Stimulated activated CD4-positive, alpha-beta T cell treated with anti-CD3 and anti-CD28 coated beads, TNF-alpha, amount 100 ng/mL, for 4 hours (primary cell): ENCODE data around the gene MBP.

ENCODE experiments used
- DNase-seq, 3 experiments: peaks; one replicate each; pipeline ENCODE4 v3.0.0-alpha.2; 2020; ENCODE audit warnings: low read depth in 3 of 3

MBP gene

DNA sequence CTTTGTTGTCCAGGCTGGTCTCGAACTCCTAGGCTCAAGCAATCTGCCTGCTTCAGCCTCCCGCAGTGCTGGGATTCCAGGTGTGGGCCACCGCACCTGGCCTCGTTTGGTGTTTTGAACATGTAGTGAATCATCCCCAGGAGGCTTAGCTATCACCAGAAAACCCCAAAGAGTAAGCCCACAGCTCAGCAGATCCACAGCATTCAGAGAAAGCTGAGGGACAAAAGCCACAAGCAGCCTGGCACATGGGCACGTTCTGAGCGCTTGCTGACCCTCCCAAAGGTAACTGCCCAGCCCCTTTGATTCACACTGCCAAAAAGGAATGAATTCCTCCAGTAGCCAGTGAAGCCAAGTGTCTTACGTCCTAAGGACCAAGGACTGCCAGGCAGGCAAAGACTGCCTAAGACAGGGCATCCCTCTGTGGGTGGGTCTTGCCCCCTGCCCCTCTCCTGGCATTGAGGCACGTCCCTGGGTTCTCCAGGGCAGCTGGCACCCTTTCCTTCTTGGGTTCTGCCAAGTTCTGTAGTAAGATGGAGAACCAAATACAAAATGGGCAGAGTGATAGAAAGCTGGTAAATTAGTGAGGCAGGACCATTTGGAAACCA is 31.7 kb downstream of the MBP start:
- no peak for DNase-seq

DNA sequence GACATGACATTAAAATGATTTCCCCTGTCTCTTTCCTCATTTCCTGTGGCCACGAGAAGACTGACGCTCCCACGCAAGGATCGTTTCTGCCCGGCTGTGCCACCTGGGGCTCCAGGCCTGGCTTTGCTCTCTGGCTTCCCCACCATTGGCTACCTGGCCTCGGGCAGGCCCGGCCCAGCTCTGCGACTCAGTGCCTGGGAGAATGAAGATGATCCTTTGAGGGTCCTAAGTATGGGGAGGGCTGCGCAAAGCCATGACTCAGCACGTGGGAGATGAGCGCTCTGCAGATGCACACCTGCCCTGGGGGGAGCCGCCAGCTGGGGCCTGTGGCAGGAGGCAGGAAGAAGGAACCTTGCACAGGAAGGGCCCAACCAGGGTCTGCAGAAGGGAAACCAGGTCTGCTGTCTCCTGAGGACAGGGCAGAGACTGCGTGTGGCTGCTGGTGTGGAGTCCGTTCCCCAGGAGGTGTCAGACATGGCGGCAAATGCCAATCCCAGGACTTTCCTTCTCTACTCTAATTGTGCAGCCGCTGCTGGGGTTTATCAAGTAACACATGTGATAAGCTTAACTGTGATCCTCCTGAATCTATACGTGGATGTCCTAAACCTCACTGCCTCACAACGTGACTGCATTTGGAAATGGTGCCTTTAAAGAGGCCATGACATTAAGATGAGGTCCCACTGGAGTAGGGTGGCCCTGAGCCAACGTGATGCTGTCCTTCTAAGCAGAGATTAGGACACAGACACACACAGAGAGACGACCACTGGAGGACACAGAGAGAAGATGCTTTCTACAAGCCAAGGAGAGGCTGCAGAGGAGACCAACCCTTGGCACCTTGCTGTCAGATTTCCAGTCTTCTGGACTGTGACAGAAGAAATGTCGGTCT is 32.9 kb downstream of the MBP start:
- no peak for DNase-seq

DNA sequence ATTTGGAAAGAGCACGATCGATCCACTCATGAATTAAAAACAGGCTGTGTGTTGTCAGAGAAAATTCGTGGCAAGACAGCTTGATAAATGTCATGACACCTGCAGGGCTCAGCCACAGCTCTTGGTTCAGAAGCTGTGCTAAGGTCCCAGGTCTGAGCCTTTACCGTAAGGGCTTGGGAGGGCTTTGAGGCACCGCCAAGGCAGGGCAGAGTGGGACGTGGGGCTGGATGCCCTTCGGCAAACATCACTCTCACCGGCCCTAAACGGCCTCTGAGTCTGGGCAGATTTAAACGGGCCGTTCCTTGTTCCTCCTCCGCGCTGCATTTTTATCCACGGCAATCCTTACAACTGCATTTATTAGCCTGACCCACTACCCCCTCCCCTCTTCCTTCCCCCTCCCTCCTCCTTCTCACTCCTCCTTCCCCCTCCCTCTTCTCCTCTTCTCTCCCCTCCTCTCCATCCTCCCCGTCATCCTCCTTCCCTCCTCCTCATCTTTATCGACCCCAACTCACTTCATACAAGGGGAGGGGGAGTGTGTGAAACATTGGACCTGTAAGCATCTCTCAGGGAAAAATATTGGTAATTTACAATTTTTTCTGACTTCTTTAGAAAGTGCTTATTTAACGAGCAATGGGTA is 33.9 kb downstream of the MBP start:
- DNase-seq: no peak

DNA sequence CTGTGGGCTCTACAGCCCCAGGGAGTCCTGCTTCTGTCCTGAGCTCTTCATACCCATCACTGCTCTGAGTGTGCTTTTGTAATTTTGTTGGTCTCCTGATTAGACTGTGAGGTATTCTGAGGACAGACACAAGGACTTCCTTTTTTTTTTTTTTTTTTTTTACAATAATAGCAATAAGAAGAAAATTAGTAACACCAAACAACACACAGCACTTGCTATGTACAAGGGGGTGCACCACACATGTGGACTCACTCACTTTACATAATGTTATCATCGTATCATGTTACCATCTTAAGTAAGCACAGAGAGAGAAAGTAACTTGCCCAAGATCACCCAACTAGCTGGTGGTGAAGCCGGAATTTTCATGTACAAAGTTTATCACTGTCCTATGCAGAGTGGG is 34.6 kb downstream of the MBP start:
- no peak for DNase-seq

DNA sequence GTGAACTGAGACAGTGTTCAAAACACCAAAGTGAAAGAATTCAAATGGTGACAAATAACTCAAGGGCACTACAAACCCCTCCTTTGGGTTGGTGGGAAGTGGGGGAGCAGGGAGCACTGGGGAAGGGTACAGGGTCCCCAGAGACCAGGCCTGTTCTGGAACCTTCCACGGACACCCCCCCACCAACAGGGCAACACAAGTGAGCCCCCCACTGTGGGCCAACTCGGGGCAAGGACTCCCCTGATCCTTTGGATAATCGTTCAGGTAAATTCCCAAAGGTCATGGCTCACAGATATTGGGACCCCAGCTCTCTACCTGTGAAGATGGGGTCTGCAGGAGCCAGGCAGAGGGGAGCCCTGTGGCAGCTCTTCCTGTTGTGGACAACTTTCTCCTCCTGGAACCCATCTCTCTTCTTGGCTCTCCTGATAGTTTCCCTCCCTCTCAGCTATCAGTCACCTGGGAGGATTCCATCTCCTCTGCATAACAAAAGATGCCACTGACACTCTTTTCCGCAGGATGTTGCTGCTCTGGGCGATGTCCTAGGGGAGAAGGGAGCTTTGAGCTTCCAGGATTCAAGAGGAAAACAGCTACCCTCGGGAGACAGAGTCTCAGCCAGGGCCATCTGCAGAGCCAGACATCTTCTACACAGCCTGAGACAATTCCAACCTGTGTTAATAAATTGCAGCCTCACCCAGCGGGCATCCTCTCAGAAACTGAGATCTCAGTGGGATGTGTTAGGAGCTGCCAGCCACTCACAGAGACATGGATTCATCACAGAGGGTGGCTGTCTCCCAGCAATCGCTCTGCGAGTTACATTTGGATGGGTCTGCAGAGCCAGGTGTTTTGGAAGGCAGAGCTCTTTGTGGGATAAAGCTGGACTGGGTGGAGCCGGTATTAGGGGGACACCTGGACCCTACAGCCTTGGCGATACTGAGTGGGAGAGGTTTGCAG is 35.4 kb downstream of the MBP start:
- no peak for DNase-seq

DNA sequence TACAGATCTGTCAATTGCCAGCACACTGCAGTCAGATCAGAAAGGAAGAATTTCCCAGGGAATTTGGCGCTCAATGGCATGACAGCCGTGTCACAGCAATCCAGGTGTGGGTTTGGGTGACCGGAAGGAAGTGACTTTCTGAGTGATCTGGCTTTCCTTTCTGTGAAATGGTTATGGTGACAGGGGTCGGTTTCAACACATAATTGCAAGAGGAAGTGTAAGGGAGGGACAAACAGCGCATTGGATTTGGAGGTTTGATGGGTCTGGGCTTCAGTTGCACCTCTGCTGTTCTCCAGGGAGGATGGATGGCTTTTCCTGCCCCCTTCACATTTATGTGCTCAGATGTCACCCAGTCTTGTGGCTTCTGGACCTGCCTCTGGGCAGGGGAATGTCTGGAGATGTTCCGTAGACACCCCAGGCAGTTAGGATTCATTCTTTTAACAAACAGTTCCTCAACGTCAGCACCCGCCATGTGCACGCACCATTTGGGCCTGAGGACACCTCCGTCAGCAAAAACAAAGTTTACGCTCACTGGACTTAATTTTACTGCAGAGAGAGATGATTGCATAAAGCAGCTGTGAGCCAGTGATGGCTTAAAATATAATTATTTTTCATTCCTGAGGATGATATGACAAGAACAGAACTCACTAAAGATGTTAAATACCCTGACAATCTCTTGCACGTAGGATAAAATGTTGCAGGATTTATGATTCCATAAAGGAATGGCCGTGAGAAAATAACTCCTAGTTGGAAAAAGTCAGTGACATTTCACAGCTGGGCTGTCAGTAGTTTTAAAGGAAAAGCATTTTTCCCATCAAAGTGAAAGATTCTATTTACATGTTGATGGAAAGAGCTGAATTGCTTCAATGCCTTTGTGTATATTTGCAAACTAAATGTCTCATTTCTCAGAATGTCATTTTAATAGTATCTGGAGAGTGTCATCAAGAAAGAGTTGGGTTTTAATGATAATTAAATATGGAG is 36.9 kb downstream of the MBP start:
- no peak for DNase-seq

DNA sequence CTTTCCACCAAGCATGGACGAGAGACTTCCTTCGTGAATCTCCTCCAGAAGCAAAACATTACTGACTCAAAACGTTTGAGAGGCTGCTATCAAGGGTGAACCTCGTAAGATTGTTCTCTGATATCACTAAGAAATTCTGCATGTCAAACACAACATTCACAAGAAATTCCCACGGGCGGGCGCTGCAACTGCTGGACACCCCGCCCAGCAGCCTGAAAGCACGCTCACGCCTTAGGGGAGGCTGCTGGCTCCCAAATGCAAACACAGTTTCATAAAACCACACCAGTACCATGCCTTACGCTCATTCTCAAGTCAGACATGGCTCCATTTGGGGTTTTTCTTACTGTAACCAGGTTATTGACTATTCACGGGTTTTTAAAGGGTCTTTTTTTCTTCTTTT is 39.0 kb downstream of the MBP start:
- no peak for DNase-seq

DNA sequence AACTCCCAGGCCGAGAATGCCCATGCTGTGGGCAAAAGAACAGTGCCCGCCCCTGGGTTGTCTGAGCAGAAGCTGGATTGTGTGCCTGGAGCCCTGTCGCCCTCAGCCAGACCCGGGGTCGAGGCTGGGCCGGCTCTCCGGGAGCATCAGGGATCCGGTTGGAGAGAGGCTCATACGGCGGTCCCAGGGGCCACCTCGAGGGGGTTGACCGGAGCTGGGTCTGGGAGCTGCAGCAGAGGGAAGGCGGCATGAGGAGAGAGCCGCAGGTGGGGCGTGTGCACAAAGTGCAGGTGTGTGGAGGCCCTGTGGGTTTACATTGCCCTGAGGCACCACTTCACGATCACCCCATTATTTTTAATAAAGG is 39.5 kb downstream of the MBP start:
- DNase-seq: no peak

DNA sequence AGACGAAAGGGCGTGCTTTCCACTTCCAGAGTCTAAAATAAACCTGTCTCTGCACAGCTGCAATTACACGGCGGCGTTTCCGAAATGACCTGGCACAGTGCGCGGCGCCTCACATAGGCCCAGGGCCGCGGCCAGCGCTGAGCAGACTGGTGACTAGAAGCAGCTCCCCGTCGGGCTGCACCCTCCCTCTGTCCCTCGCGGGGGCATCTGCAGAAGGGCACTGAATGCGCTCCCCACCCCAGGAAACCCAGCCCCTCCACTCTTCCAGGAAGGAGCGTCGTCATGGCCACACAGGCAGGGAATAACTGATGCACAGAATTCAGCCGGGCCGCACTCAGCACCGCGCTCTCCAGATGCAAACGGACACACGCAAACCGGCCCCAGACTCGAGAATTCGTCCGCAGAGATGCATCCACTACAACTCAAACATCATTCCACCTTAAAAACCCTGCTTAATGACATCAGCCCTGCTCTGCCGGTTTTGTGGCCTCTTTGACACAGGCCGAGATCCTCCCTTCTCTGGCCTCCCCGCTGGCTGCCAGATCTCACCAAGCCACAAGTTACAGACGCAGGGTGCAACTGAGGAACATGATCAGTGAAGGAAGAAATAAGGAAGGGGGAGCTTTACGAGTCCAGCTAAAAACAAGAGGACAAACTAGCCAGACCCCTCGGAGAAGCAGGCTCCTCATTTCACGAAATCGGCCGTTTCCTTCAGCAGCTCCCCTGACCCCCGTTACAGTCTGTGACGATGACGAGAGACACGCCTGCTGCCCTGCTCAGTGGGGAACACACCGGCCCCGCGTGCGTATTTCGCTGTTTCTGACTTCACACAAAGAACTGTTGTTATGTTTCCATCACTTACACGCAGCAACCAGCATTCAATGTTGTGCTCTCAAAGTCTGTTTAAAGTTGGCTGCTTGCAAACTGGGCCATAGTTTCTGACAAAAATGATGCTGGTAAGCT is 40.2 kb downstream of the MBP start:
- no peak for DNase-seq

DNA sequence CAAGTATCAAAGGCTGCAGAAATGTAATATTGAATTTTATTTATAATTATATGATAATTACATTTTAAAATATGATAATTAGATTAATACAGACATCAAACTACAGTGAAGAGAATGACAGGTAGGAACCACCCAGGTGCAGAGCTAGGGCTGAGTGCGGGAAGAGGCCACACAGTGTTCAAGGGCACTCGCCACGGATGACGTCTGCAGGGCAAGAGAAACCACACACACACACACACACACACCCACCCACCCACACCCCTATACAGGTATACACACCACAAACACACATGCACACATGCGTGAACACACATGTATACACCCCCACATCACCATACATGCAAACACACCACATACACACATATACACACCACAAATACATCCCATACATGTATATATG is 41.2 kb downstream of the MBP start:
- DNase-seq: no peak

DNA sequence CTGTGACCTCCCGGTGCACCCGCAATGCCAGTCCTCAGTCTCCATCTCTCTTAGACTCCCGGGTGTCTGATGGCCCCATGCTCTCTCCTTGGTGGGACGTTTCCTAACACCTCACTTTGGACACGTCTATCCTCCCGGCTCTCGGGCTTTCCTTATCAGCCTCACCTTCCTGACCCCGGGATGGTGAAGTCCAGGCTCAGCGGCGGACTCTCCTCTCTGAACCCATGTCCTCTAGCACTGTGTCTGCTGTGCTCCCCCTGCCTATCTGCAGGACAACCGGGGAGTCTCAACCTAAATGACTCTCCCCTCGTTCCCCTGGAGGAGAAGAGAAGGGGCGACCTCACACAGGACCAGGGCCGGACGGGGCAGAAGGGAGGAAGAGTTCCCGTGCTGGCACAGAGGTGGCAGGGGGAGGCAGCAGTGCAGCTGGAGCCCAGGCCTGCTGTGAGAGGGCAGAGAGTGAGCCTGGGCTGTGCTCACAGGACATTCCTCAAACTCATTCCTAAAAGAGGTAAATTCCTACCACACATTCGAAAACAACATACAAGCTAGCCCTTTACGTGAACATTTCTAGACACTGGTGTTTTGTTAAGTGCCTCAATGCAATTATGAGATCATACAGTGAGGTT is 41.9 kb downstream of the MBP start:
- no peak for DNase-seq

DNA sequence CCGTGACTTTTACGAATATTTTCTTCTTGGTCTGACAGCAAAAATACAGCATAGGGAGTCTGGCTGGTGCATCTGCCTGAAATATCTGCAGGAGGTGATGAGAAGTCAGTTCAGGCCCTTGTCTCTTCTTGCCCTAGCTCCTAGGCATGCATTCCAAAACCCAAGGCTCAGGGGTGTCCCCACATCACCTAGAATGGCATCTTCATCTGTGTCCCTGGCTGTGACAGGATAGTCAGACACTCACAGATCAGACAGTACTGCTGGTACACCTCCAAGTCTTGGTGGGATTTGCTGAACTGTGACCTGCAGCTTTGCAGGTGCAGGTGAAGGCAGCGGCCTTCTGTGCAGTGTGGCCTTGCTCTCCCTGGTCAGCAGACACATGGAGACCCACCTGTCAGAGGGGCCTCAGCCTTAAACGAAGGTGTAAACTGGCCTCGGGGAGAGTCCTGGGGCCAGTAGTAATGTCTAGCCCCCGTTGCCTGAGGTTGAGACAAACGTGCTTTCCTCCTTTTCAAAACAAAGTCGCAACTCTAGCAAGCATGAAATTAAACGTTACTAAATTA is 42.8 kb downstream of the MBP start:
- no peak for DNase-seq

DNA sequence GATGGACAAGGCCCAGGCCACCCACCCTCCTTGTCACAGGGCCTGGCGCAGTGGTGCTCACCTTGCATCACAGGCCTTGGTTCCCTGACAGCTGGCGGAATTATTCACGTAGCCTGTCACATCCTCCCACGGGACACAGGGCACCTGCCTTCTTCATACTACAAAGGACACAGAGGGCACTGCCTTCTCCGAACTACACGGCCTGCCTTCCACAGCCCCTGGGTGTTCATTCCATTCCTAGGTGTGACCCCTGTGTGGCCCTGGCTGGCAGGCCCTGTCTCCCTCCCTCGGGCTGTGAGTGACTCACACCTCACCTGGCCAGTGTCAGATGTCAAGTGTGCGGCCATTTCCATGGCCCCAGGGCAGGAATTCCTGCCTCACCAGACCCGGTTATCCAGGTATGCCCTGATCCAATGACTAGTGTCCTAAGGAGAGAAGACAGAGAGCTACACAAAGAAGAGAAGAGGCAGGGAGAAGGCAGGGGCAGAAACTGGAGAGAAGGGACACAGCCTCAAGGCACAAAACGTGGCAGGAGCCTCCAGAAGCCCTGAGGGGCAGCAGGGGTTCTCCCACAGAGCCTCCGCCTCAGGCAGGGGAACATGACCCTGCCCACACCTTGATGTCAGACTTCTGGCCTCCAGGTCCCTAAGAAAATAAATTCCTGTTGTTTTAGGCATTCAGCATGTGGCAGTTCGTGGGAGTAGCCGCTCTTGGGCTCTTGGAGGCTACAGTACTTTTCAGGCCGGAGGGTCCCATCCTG is 43.4 kb downstream of the MBP start:
- DNase-seq: no peak

DNA sequence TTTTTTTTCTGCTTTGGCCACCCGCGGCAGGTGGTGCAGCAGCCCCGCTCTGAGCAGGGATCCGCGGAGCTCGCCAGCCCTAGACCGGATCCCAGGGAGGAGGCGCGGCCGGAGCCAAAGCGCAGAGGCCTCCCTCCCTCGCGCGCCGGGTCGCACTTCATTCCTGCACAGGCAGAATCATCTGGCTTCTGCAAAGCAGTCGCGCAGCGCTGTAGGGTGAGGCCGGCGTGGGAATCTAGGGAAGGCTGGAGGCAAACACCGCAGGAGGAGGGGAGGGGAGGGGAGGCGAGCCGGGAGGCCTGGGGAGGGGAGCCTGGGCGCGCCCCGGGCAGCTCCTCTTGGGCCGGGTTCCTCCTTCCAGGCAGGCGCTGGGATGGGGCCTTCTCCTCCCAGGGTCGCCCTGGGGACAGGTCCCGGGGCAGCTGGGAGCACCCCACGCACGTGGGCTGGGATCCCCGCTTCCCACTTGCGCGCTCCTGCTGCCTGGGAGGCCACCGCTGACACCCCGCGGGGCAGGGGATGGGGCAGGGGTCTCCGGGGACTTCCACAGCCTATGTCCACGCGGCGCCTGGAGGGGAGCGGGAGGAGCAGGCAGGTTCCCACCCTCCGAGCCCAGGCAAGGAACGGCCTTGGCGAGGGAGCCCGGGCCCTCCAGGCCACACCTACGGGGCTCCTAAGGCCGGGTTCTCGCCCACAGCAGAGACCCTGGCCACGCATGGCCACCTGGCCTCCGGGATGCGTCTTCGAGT is 45.0 kb downstream of the MBP start:
- DNase-seq: no peak

DNA sequence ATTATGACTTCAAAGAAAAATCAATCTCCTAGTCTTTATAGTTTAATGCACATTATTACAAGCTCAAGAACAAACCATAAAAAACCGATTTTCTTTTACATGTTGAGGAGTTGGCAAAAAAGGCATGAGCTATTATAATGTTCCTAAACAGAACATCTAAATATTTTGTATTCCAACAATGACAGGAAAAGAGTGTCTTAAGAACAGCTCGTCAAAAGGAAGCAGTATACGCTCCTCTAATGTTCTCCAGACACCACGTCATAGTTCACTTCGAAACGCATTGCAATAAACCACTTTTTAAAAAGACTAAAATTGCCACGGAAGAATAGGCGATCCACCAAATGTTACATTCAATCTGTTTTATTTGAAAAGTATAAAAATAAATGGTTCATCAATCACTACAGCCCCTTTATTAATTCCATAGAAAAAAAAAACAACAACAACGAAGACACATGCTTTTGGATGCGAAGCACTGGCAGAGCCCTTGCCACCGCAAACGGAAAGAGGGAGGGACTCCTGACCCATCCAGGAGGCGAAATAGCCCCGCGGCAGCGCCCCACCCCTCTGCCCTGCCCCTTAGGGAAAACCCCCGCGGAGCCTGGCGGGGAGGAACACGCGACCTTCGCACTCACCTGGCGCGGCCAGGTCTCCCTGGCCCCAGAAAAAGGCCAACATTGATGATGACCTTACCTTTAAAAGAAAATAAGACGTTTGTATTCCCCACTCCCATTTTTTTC is 45.8 kb downstream of the MBP start:
- no peak for DNase-seq

DNA sequence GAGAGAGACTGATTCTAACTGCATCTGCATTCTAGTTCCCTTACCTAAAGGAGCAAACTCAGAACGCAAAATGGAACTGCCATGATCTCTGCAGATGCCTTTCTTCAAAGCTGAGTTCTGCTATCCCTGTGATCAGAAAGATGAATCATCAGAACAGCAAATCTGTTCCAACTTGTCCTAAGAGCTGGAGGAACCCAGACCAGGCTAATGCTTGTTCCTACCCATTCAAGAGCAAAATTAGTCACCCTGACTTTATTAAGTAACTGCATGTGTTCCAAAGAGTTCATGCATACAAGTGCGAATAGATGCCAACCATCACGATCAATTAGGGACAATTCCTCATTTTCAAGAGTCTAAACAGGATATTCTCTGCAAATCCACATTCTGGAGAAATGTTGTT is 46.5 kb downstream of the MBP start:
- no peak for DNase-seq

DNA sequence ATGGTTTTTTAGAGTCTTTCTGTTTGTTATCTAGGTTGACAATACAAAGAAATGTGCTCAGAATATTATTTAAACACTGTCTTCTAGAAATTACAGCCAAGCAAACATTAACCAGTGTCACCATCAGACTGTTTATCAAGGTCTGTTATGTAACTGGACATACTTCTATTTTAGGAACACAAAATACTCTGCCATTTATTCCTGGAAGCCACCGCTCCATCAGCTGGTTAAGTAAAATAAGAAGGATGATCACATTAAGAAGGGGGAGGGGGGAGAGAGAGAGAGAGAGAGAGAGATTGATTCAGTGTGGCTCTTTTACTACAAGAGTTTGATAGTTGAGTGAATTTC is 47.9 kb downstream of the MBP start:
- no peak for DNase-seq
